Activated B cell treated with CpG ODN at 0.5 μM for 24 hours (primary cell): ENCODE measurements around the gene ECD. TPM values are rescaled to one million over a fixed set of nuclear protein-coding genes. Genes with fewer than 3 reads are reported as not detected.
A peak's percentile ranks its signal among the peaks of the same experiment; 100 is the strongest.
"Not testable (repeated sequence)": the region's sequence is repeated elsewhere in the genome, so short reads cannot be mapped to it uniquely, and the experiment has no call there.

Experiments used
- ATAC-seq: fragments of 200-7000 bp; cut with Tn5 transposase; one replicate; pipeline ENCODE4 v1.10.0; 2021; ENCODE audit warnings: low read depth, mild to moderate bottlenecking, moderate library complexity
- CTCF ChIA-PET: fragments of 350-600 bp; sonication (Branson Sonifier 250); formaldehyde crosslinking; loops from one replicate; lab custom pipeline; 2021; ENCODE audit warnings: antibody characterized with exemption; lab: Charles Lee
- POLR2A ChIA-PET: fragments of 350-600 bp; sonication (Branson Sonifier 250); formaldehyde crosslinking; loops from one replicate; lab custom pipeline; 2021; ENCODE audit warnings: antibody characterized with exemption; lab: Charles Lee
- DNase-seq: peaks from one replicate; pipeline ENCODE4 v3.0.0; 2022
- H3K27ac Mint-ChIP-seq: one replicate; pipeline ENCODE4 v1.8.0; 2020; ENCODE audit warnings: mixed read lengths
- H3K27me3 Mint-ChIP-seq: one replicate; pipeline ENCODE4 v1.8.0; 2021; ENCODE audit warnings: mixed read lengths
- H3K36me3 Mint-ChIP-seq: one replicate; pipeline ENCODE4 v1.8.0; 2021; ENCODE audit warnings: low read depth, mixed read lengths
- H3K4me1 Mint-ChIP-seq: one replicate; pipeline ENCODE4 v1.8.0; 2021; ENCODE audit warnings: mixed read lengths
- H3K4me3 Mint-ChIP-seq: one replicate; pipeline ENCODE4 v1.8.0; 2020; ENCODE audit warnings: mild to moderate bottlenecking, mixed read lengths
- H3K9me3 Mint-ChIP-seq: one replicate; pipeline ENCODE4 v1.8.0; 2020; ENCODE audit warnings: mixed read lengths
- CTCF ChIP-seq: fragments of 200-600 bp; IDR thresholded peaks from one replicate; pipeline ENCODE4 v1.8.0; 2022; ENCODE audit warnings: antibody characterized with exemption, mild to moderate bottlenecking
- intact Hi-C: fragments of 100-400 bp; cut with micrococcal nuclease; formaldehyde crosslinking; loops from one replicate; pipeline ENCODE4 v1.15.1; 2024
- total RNA-seq: library from RNA; stranded (reverse); gene quantifications from 2 replicates; pipeline ENCODE4 v1.2.3, GENCODE V29; 2022

Gene ECD
- total RNA-seq, 1 donor from 2014 or later = 35.0 TPM

DNA sequence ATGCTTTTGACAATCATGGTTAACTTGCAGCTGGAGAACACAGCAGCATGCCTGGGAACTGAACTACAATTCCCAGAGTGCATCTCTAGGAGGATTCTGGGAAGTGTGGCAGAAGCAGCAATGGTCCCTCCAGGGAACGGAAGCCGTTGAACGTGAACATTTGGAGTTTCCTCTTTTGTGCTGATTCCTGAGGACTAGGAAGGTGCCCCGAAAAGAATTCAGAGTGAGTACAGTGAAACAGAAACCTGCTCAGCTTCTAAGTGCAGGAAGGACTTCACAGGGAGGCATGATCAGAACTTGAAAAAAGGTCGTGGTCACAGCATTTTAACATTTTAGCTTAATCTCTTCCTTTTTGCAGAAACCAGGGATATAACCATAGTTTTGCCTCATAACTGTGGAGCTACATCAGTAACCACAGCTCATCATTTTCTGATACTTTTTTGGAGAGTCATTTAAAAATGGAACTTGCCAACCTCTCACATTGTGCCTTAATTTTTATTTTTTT lies 57.4 kb downstream of the ECD start, which contains the start of gene NUDT13:
NUDT13 (plus strand) TSS at position 111 of the 505 bp plus-strand sequence. CDS start 3,911 bp downstream, outside the sequence.
- DNase-seq = peak; percentile 20
- intact Hi-C loops = loop anchor here (1.0 kb wide), 2 partner anchors 14 to 58 kb away; partner anchors contain the start of genes ECD, FAM149B1 and P4HA1

DNA sequence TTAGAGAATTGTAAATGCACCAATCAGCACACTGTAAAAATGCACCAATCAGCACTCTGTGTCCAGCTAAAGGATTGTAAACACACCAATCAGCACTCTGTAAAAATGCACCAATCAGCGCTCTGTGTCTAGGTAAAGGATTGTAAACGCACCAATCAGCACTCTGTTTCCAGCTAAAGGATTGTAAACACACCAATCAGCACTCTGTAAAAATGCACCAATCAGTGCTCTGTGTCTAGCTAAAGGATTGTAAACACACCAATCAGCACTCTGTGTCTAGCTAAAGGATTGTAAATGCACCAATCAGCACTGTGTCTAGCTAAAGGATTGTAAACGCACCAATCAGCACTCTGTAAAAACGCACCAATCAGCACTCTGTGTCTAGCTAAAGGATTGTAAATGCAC lies 58.6 kb downstream of the ECD start:
- intact Hi-C loops, ATAC-seq, H3K4me3 Mint-ChIP-seq, DNase-seq, H3K27me3 Mint-ChIP-seq, H3K27ac Mint-ChIP-seq, H3K9me3 Mint-ChIP-seq: not testable (repeated sequence)
- peaks cover 16% of the 10 kb centered on the region for H3K4me1 Mint-ChIP-seq
- CTCF ChIA-PET = interaction anchor here (3.0 kb wide), 1 partner anchor 13 kb away, joined by 24 read pairs; the partner anchor contains the start of gene P4HA1
- peaks cover 24% of the 10 kb centered on the region for H3K36me3 Mint-ChIP-seq
- POLR2A ChIA-PET = interaction anchor here (3.4 kb wide), 1 partner anchor 12 kb away, joined by 64 read pairs; the partner anchor contains the start of gene P4HA1

More for the DNA sequence above, 57.4 kb downstream of the ECD start, which contains the start of gene NUDT13:
- peak within 1 kb of the TSS; percentile 90 for H3K4me3 Mint-ChIP-seq
- H3K27ac Mint-ChIP-seq = peak within 1 kb of the TSS; percentile 89
- no peaks in the 10 kb centered on the region for H3K27me3 Mint-ChIP-seq
- H3K36me3 Mint-ChIP-seq = peaks cover 27% of the 10 kb centered on the region
- CTCF ChIA-PET = interaction anchor here (3.0 kb wide), 1 partner anchor 14 kb away, joined by 24 read pairs; the partner anchor contains the start of gene P4HA1
- TF ChIP-seq CTCF = no peak
- POLR2A ChIA-PET = interaction anchor here (0.6 to 3.4 kb wide), 3 partner anchors 13 to 302 kb away, joined by 3 to 64 read pairs (median 5); partner anchors contain the start of genes DNAJC9 and P4HA1
- ATAC-seq = peak; percentile 92
- H3K4me1 Mint-ChIP-seq = peaks cover 16% of the 10 kb centered on the region
- no peaks in the 10 kb centered on the region for H3K9me3 Mint-ChIP-seq

- Mint-ChIP-seq H3K27ac (no peak overlapping the region), H3K4me3 (no peak overlapping the region), H3K36me3 (peaks cover 26% of the 10 kb centered on the region), H3K9me3 (no peaks in the 10 kb centered on the region), H3K4me1 (peaks cover 13% of the 10 kb centered on the region), H3K27me3 (no peaks in the 10 kb centered on the region)
- ATAC-seq (no peak), DNase-seq (no peak)
- no peak for TF ChIP-seq CTCF
- CTCF ChIA-PET = no interaction called here
- intact Hi-C loops = no loop called here
- POLR2A ChIA-PET = interaction anchor here (0.9 kb wide), 1 partner anchor 10 kb away, joined by 5 read pairs; no protein-coding TSS in a partner anchor
Measured at GRCh38 chr10:73106301-73106700, 61.5 kb downstream of the ECD start.

- CTCF ChIA-PET = interaction anchor here (1.3 kb wide), 1 partner anchor 59 kb away, joined by 6 read pairs; no protein-coding TSS in a partner anchor
- TF ChIP-seq CTCF = no peak
- DNase-seq = no peak
- intact Hi-C loops = loop anchor here (5.0 kb wide), 1 partner anchor 882 kb away; the partner anchor contains the start of genes ANAPC16 and ASCC1
- POLR2A ChIA-PET = interaction anchor here (0.6 to 6.3 kb wide), 4 partner anchors 11 to 713 kb away, joined by 4 to 64 read pairs (median 4); partner anchors contain the start of gene NUDT13
- peaks cover 9% of the 10 kb centered on the region for H3K36me3 Mint-ChIP-seq
- H3K4me3 Mint-ChIP-seq = no peak overlapping the region
- no peaks in the 10 kb centered on the region for H3K9me3 Mint-ChIP-seq
- ATAC-seq = no peak
- H3K27ac Mint-ChIP-seq = no peak overlapping the region
- H3K27me3 Mint-ChIP-seq = no peaks in the 10 kb centered on the region
- peaks cover 22% of the 10 kb centered on the region for H3K4me1 Mint-ChIP-seq
Measured at GRCh38 chr10:73099141-73099540, 68.7 kb downstream of the ECD start.

DNA sequence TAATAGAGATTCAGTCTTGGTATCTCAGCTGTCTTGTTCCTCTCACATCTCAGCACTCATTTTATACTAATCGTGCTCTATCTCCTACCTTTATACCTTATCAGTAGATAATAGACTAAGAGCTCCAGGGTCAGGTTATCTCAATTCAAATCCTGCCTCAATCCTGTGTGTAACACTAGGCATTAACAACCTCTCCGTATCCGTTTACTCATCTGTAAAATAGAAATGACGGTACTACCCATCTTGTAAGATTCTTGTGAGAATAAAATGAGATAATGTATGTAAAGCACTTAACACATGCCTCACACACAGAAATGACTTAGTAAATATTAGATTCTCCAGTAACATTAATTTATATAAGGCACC lies 70.5 kb downstream of the ECD start:
- peak overlapping the region; percentile 96 for H3K4me3 Mint-ChIP-seq
- TF ChIP-seq CTCF = no peak
- peaks cover 28% of the 10 kb centered on the region for H3K4me1 Mint-ChIP-seq
- ChIA-PET POLR2A (interaction anchor here (0.6 to 6.3 kb wide), 12 partner anchors 13 to 738 kb away, joined by 3 to 64 read pairs (median 4); partner anchors contain the start of genes ECD, FAM149B1, MRPS16 and NUDT13), CTCF (interaction anchor here (0.6 to 4.2 kb wide), 15 partner anchors 13 to 261 kb away, joined by 3 to 42 read pairs (median 3); partner anchors contain the start of genes CFAP70, ECD, FAM149B1 and NUDT13)
- H3K27me3 Mint-ChIP-seq = no peaks in the 10 kb centered on the region
- DNase-seq (no peak), ATAC-seq (no peak)
- H3K9me3 Mint-ChIP-seq = no peaks in the 10 kb centered on the region
- intact Hi-C loops = loop anchor here (1.0 to 5.0 kb wide), 5 partner anchors 71 to 880 kb away; partner anchors contain the start of genes ANAPC16, ASCC1, DNAJC9 and ECD
- peak overlapping the region; percentile 88 for H3K27ac Mint-ChIP-seq
- peaks cover 11% of the 10 kb centered on the region for H3K36me3 Mint-ChIP-seq
